NCI-H526 (cell line): ENCODE measurements around the gene PLTP.

ENCODE experiments used
- DNase-seq, 2 experiments: peaks; one replicate each; lab custom pipeline; 2025; lab: John Stamatoyannopoulos, UW

PLTP gene

DNA sequence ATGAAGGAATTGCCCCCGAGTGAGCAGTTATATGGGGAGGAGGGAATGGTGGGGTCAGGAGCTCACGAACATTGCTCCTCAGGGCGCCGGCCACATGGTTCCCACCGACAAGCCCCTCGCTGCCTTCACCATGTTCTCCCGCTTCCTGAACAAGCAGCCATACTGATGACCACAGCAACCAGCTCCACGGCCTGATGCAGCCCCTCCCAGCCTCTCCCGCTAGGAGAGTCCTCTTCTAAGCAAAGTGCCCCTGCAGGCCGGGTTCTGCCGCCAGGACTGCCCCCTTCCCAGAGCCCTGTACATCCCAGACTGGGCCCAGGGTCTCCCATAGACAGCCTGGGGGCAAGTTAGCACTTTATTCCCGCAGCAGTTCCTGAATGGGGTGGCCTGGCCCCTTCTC is 13.7 kb downstream of the PLTP start:
- no peak for DNase-seq

DNA sequence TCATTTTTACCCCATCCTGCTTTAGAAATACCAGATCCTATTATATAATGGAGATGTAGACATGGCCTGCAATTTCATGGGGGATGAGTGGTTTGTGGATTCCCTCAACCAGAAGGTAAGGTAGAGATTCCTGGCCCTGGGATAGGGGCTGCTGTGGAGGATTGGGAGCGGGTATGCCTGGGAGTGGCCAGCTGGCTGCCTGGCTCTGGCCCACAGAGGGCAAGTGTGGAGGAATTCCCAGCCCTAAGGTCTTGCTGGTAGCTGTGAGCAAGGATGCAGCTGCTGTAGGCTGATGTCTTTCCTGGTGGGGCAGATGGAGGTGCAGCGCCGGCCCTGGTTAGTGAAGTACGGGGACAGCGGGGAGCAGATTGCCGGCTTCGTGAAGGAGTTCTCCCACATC is 14.3 kb downstream of the PLTP start:
- no peak for DNase-seq

DNA sequence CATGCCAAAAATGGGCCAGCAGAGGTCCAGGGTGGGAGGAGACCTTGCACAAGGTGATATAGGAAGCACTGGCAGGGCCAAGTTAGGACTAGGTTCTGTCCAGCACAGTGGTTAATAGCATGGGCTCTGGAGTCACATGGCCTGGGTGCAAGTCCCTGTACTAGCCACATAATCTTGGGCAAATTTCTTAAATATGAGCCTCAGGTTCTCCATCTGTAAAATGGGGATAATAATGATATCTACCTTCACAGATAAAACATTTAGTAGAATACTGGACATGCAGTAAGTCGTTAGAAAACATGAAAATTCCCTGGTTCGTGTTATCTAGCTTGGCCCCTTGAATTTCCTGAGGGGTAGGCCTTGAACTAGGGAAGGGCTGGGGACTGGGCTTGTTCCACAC is 14.7 kb downstream of the PLTP start:
- no peak for DNase-seq

GRCh38 chr20:45896641-45897161 is 15.3 kb downstream of the PLTP start:
- no peak for DNase-seq

- DNase-seq: no peak
Measured at GRCh38 chr20:45894797-45895196, 17.2 kb downstream of the PLTP start.

- no peak for DNase-seq
Measured at GRCh38 chr20:45893831-45894230, 18.1 kb downstream of the PLTP start.

DNA sequence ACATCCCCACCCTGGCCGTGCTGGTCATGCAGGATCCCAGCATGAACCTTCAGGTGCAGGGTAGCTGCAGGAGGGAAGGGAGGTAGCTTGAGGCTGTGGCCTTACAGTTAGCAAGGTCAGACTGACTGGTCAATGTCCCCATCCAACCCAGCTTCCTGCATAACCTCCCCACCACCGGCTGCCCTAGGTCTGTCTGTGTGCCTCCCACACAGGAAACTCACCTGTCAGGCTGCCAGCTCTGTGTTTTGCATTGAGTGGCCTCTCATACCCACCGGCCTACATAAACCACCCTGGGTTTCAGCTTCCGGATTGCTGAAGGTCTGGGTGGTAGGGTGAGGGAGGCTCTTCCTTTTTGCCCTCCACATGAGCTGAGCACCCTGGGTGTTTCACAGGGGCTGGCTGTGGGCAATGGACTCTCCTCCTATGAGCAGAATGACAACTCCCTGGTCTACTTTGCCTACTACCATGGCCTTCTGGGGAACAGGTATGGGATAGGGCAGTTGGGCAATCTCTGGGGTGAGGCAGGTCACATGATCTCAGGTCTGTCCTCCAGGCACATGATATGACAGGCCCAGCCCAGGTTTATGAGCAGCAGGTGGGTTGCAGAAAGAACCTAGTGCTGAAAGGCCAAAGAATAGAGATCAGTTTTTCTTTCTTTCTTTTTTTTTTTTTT is 19.0 kb downstream of the PLTP start:
- no peak for DNase-seq

DNA sequence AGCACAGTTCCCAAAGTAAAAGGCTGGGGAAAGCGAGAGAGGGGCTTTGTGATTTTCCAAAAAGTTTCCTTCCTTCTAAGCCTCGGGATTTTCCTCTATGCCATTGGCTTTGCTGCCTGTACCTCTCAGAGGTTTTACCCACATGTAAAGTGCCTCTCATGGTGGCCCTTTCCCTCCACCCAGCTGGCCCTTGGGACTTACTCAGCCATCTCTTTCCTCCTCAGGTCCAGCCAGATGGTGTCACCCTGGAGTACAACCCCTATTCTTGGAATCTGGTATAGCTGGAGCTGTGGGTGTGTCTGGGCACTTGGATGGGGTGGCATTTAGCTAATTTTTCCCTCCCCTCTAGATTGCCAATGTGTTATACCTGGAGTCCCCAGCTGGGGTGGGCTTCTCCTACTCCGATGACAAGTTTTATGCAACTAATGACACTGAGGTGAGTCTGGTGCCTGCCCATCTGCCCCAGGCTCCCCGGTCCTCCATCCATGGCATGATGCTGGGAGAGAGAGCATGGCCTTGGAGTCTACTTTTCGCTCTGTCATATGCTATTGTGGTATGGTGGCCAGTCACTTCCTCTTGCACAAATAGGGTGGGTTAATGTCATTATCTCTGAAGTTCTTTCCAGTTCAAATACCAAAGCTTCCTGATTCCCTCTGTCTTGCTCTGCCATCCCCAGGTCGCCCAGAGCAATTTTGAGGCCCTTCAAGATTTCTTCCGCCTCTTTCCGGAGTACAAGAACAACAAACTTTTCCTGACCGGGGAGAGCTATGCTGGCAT is 19.7 kb downstream of the PLTP start:
- DNase-seq: no peak

GRCh38 chr20:45890985-45891983 is 20.7 kb downstream of the PLTP start, which contains the start of the genes CTSA and NEURL2:
Gene CTSA (plus strand): TSS chr20:45891335. CDS start chr20:45891569, 234 bp downstream.
Gene NEURL2 (minus strand): TSS chr20:45891208. CDS start chr20:45890991, 217 bp downstream.
- DNase-seq: peak; percentile 75 to 94

- DNase-seq: peak; percentile 54 to 89
Measured at GRCh38 chr20:45890077-45890984, 21.6 kb downstream of the PLTP start.

GRCh38 chr20:45888681-45889080 is 23.3 kb downstream of the PLTP start:
- DNase-seq: no peak

GRCh38 chr20:45887346-45887715 is 24.6 kb downstream of the PLTP start, which contains the start of gene SPATA25:
Gene SPATA25 (minus strand): TSS chr20:45887622. CDS start chr20:45887590, 32 bp downstream.
- DNase-seq: no peak

GRCh38 chr20:45886590-45887345 is 25.2 kb downstream of the PLTP start:
- DNase-seq: no peak

DNA sequence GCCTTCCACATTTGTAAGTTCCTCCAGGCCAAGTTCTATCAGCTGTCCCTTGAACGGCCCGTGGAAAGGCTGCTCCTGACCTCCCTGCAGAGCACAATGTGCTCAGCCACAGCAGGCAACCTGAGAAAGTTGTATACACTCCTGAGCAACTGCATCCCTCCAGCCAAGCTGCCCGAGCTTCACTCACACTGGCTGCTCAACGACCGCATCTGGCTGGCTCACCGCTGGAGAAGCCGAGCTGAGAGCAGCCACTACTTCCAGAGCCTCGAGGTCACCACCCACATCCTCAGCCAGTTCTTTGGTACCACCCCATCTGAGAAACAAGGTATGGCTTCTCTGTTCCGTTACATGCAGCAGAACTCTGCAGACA is 28.9 kb downstream of the PLTP start:
- no peak for DNase-seq

- DNase-seq: no peak
Measured at GRCh38 chr20:45882469-45883099, 29.4 kb downstream of the PLTP start.

DNA sequence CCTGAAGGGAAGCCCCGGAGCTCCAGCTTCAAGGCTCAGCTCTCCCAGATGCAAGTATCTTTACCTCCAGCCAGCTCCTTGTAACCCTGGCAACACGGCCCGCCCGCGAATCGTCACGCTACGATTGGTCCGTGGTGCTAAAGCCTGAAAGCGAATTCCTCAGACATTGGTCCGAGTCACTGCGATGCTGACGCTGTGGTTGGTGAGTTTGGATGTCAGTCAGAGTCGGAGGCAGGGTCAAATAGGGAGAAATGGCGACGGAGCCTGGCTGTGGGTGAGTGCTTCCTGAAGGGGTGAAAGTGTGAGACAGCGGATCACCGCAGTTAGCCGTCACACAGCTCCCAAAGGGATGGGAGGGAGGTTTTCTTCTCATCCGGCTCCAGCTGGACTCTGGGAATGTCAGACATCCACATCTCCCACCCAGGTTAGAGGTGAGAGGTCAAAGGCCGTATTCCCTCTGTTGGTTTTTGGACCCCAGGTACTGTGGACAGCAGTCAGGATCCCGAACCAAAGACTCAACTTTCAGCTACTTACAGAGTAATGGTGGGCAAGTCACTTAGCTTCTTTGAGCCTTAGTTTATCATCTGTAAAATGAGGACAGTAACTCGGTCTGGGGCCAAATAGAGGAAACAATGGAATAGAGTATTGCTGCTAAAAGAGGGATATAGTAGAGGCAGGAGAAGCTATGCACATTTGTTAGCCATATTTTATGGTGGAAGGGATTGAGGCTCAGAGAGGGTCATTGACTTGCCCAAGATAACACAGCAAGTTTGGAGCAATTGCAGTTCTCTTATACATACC is 30.8 kb downstream of the PLTP start, which contains the start of gene ZSWIM1:
Gene ZSWIM1, plus strand, starts transcription at position 240 of the 801 bp plus-strand sequence. CDS start 1,366 bp downstream, outside the sequence.
- peak; percentile 99 for DNase-seq

DNA sequence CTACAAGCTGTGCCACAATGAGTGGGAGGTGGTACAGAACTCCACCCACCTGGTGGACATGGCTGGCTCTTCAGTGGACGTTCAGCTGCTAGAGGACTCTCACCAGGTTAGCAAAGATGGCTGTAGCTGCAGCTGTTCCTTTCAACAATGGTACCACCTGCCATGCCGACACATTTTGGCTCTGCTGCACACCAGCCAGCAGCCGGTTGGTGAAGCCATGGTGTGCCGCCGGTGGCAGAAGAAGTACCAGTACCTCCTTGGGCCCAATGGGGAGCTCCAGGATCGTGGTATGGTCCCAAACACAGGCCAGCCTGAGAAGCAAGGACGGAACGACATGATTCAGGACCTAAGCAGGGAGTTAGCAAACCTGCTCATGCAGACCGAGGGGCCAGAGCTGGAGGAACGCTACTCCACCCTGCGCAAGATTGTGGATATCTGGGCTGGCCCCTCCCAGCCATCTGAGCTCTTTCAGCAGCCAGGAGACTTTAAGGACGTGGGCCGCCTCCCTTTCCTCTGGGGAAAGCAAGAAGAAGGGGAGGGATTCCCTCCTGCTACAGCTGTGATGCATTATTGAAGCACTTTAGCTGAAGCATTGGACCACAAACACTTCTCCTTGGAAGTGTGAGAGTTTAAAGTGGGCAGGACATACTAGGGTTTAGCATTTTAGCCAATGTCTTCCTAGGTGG is 33.7 kb downstream of the PLTP start:
- no peak for DNase-seq

- DNase-seq: no peak
Measured at GRCh38 chr20:45874576-45874975, 37.4 kb downstream of the PLTP start.
